ENCODE measurements around the gene APOBEC2. TPM values are rescaled to one million over a fixed set of nuclear protein-coding genes. Genes with fewer than 3 reads are reported as not detected.

APOBEC2 gene
- total and polyA plus RNA-seq, 9 of the 15 experiments (the other 6 are each of a cell fraction or from before 2014, with no cell fraction given), result 0.25 to 1.6 TPM; not detected in 7

GRCh38 chr6:41022294-41022693 is 30.7 kb upstream of the APOBEC2 start:
- H2AFZ ChIP-seq (ENCODE audit: low read depth, low read length), result no peak overlapping the region
- no peaks in the 10 kb centered on the region for H3K9me3 ChIP-seq (replicated peaks; ENCODE audit: control insufficient read depth, insufficient read depth, low read depth, low read length)
- in situ Hi-C loops (cut with MboI), result no loop called here
- H3K36me3 ChIP-seq (ENCODE audit: control insufficient read depth, insufficient read depth, low read length), result no peaks in the 10 kb centered on the region
- no peak for DNase-seq (ENCODE audit: extremely low read depth in 1 of 4, low spot score in 3 of 4)
- H3K9me1 ChIP-seq (ENCODE audit: control insufficient read depth, insufficient read depth, low read length), result no peaks in the 10 kb centered on the region
- BruUV-seq (replicated peaks), result no TSS peak
- no peak overlapping the region for H3K9ac ChIP-seq (ENCODE audit: insufficient read depth in 1 of 2, low read depth in 2 of 2, low read length in 2 of 2)
- no peak for FAIRE-seq
- intact Hi-C loops (cut with micrococcal nuclease), result loop anchor here (10.0 kb wide), 1 partner anchor 477 kb away; no protein-coding TSS in a partner anchor
- no peak for ATAC-seq
- no peaks in the 10 kb centered on the region for H4K20me1 ChIP-seq (replicated peaks; ENCODE audit: control insufficient read depth, insufficient read depth, low read length)
- CTCF ChIA-PET (ENCODE audit: low intra/inter-chr PET ratio), result no interaction called here
- H3K4me1 ChIP-seq (replicated peaks in 1 of 2; ENCODE audit: control insufficient read depth in 2 of 2, insufficient read depth in 2 of 2, low read length in 2 of 2), result no peaks in the 10 kb centered on the region
- no peaks in the 10 kb centered on the region for H3K79me2 ChIP-seq (ENCODE audit: control insufficient read depth, insufficient read depth, low read length)
- H3K27ac ChIP-seq (ENCODE audit: extremely low read depth, low read depth, low read length), result no peak overlapping the region
- H3K27me3 ChIP-seq (ENCODE audit: control insufficient read depth in 2 of 2, insufficient read depth in 2 of 2, low read length in 2 of 2), result peaks cover 10 to 17% of the 10 kb centered on the region in 2 experiments; a peak in 3 of 5 replicates
- TF ChIP-seq NFIC (IDR thresholded peaks at IDR 0.05) (peak; percentile 9; the same call in 1 of the 2 replicates), XRCC5 (IDR thresholded peaks at IDR 0.05; ENCODE audit: low read depth, low read length) (no peak)
- no peak overlapping the region for H3K4me3 ChIP-seq
- POLR2A ChIA-PET, result interaction anchor here (0.6 kb wide), 1 partner anchor 220 kb away, joined by 3 read pairs; no protein-coding TSS in a partner anchor
- H3K4me2 ChIP-seq (ENCODE audit: insufficient read depth, low read length), result no peak overlapping the region

GRCh38 chr6:41023114-41023513 is 29.9 kb upstream of the APOBEC2 start:
- DNase-seq (ENCODE audit: extremely low read depth in 1 of 4, low spot score in 3 of 4) (no peak), FAIRE-seq (no peak), ATAC-seq (no peak)
- Histone ChIP-seq H4K20me1 (replicated peaks; ENCODE audit: control insufficient read depth, insufficient read depth, low read length) (no peaks in the 10 kb centered on the region), H3K27ac (ENCODE audit: extremely low read depth, low read depth, low read length) (no peak overlapping the region), H3K36me3 (ENCODE audit: control insufficient read depth, insufficient read depth, low read length) (no peaks in the 10 kb centered on the region), H3K4me2 (ENCODE audit: insufficient read depth, low read length) (no peak overlapping the region), H3K4me1 (replicated peaks in 1 of 2; ENCODE audit: control insufficient read depth in 2 of 2, insufficient read depth in 2 of 2, low read length in 2 of 2) (peaks cover 0 to 7% of the 10 kb centered on the region in 2 experiments; a peak in 4 of 5 replicates), H3K9me1 (ENCODE audit: control insufficient read depth, insufficient read depth, low read length) (no peaks in the 10 kb centered on the region), H3K27me3 (ENCODE audit: control insufficient read depth in 2 of 2, insufficient read depth in 2 of 2, low read length in 2 of 2) (peaks cover 10 to 17% of the 10 kb centered on the region in 2 experiments; a peak in 3 of 5 replicates), H3K4me3 (no peak overlapping the region), H3K79me2 (ENCODE audit: control insufficient read depth, insufficient read depth, low read length) (no peaks in the 10 kb centered on the region), H2AFZ (ENCODE audit: low read depth, low read length) (no peak overlapping the region), H3K9ac (ENCODE audit: insufficient read depth in 1 of 2, low read depth in 2 of 2, low read length in 2 of 2) (no peak overlapping the region), H3K9me3 (replicated peaks; ENCODE audit: control insufficient read depth, insufficient read depth, low read depth, low read length) (no peaks in the 10 kb centered on the region)
- POLR2A ChIA-PET, result no interaction called here
- 17% methylated on average over 3 of the region's 3 CpGs for WGBS (ENCODE audit: insufficient coverage, low coverage, missing lambda C conversion rate)
- CTCF ChIA-PET (ENCODE audit: low intra/inter-chr PET ratio), result no interaction called here
- BruUV-seq (replicated peaks), result no TSS peak
- intact Hi-C loops (cut with micrococcal nuclease), result loop anchor here (10.0 kb wide), 1 partner anchor 478 kb away; no protein-coding TSS in a partner anchor
- in situ Hi-C loops (cut with MboI), result no loop called here
- no peak for TF ChIP-seq ESRRA (IDR thresholded peaks at IDR 0.05; ENCODE audit: borderline replicate concordance, low read depth)
- peak; percentile 77 for TF ChIP-seq HCFC1 (IDR thresholded peaks at IDR 0.05; ENCODE audit: low read depth, low read length)
- no peak for TF ChIP-seq COPS2 (conservative IDR thresholded peaks at IDR 0.05)
- TF ChIP-seq ESRRB (CRISPR knock-in tag; IDR thresholded peaks at IDR 0.05; ENCODE audit: borderline replicate concordance), result no peak
- no peak for TF ChIP-seq CHAMP1 (IDR thresholded peaks at IDR 0.05)
- TF ChIP-seq MXD1 (CRISPR knock-in tag; IDR thresholded peaks at IDR 0.05; ENCODE audit: borderline replicate concordance, poor library complexity, severe bottlenecking), result no peak
- no peak for TF ChIP-seq ZNF23 (CRISPR knock-in tag; IDR thresholded peaks at IDR 0.05)

Measured in K562 (cell line).